ENCODE measurements around the gene FER.
"Not testable (repeated sequence)": the region's sequence is repeated elsewhere in the genome, so short reads cannot be mapped to it uniquely, and the experiment has no call there.

Gene FER

GRCh38 chr5:108983461-108984092 is 235.9 kb downstream of the FER start:
- DNase-seq, result no peak

- no peak for DNase-seq
Observed at GRCh38 chr5:108989761-108990392, 242.2 kb downstream of the FER start.

- not testable (repeated sequence) for DNase-seq
Observed at GRCh38 chr5:108992396-108993085, 244.8 kb downstream of the FER start.

GRCh38 chr5:108993440-108993839 is 245.7 kb downstream of the FER start:
- not testable (repeated sequence) for DNase-seq

GRCh38 chr5:108997720-108998119 is 250.0 kb downstream of the FER start:
- no peak for DNase-seq

- DNase-seq, result no peak
Observed at GRCh38 chr5:108998216-108998615, 250.5 kb downstream of the FER start.

- no peak for DNase-seq
Observed at GRCh38 chr5:109003928-109004327, 256.2 kb downstream of the FER start.

- no peak for DNase-seq
Observed at GRCh38 chr5:109005297-109006009, 257.8 kb downstream of the FER start.

GRCh38 chr5:109006129-109006528 is 258.4 kb downstream of the FER start:
- no peak for DNase-seq

GRCh38 chr5:109016300-109016699 is 268.6 kb downstream of the FER start:
- DNase-seq, result peak; percentile 16

GRCh38 chr5:109022056-109022455 is 274.4 kb downstream of the FER start:
- DNase-seq, result no peak

GRCh38 chr5:109025729-109026128 is 278.0 kb downstream of the FER start:
- DNase-seq, result not testable (repeated sequence)

GRCh38 chr5:109027983-109028607 is 280.4 kb downstream of the FER start:
- no peak for DNase-seq

GRCh38 chr5:109028608-109029299 is 281.1 kb downstream of the FER start:
- no peak for DNase-seq

- DNase-seq, result no peak
Observed at GRCh38 chr5:109029847-109030246, 282.1 kb downstream of the FER start.

- no peak for DNase-seq
Observed at GRCh38 chr5:109030360-109031143, 282.9 kb downstream of the FER start.

GRCh38 chr5:109034306-109034705 is 286.6 kb downstream of the FER start:
- no peak for DNase-seq

GRCh38 chr5:109035436-109035835 is 287.7 kb downstream of the FER start:
- DNase-seq, result no peak

- DNase-seq, result no peak
Observed at GRCh38 chr5:109038209-109038840, 290.6 kb downstream of the FER start.

- no peak for DNase-seq
Observed at GRCh38 chr5:109041317-109041716, 293.6 kb downstream of the FER start.

GRCh38 chr5:109045710-109046109 is 298.0 kb downstream of the FER start:
- DNase-seq, result no peak
